ENCODE results near the gene PLRG1.

DNA sequence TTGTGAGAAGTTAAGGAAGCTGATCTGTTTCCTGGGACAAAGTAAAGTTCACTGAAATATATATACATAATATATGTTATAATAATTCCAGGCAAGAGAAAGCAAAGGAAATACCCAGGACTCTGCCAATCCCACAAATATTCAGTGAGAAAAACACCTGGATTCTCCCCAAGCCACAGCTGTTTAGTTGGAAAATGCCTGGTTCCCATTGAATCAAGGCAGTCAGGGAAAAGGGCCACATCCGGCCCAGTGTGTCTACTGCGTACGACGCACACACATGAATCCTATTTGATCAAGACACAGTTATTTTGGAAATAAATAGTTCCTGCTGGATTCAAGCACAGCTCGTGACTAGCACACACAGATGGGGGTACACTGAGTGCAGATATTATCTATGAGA is 52.3 kb downstream of the PLRG1 start:
- TF ChIP-seq, protein P1, sequence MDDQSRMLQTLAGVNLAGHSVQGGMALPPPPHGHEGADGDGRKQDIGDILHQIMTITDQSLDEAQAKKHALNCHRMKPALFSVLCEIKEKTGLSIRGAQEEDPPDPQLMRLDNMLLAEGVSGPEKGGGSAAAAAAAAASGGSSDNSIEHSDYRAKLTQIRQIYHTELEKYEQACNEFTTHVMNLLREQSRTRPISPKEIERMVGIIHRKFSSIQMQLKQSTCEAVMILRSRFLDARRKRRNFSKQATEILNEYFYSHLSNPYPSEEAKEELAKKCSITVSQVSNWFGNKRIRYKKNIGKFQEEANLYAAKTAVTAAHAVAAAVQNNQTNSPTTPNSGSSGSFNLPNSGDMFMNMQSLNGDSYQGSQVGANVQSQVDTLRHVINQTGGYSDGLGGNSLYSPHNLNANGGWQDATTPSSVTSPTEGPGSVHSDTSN (CRISPR knock-in tag; IDR thresholded peaks at IDR 0.05) = no peak
- TF ChIP-seq TCF7L2 (IDR thresholded peaks at IDR 0.05; ENCODE audit: borderline replicate concordance, low read depth, low read length) (no peak), KLF16 (tag by site-specific recombination; IDR thresholded peaks at IDR 0.05) (no peak), KLF9 (tag by site-specific recombination; IDR thresholded peaks at IDR 0.05; ENCODE audit: low read depth) (no peak)
